Iris pigment epithelial cell (primary cell): ENCODE measurements around the gene PMEPA1.

ENCODE experiments used
- DNase-seq: peaks from one replicate; pipeline ENCODE4 v3.0.0-alpha.2; 2011; ENCODE audit warnings: low read depth

PMEPA1 gene

GRCh38 chr20:57621421-57622200 lies 88.2 kb downstream of the PMEPA1 start:
- DNase-seq: no peak

DNA sequence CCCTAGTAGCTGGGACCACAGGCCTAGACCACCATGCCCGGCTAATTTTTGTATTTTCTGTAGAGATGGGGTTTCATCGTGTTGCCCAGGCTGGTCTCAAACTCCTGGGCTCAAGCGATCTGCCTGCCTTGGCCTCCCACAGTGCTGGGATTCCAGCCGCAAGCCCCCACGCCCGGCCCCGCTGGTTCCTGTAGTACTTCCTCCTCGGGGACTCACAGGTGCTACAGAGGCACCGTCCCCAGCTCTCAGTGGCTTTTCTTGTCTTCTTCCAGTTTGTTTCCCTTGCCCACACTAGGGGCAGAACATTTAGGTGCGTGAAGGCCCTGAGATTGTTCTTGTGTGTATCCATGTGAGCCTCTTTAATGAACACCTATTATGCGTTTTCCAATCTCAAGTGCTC lies 88.8 kb downstream of the PMEPA1 start:
- DNase-seq: no peak

DNA sequence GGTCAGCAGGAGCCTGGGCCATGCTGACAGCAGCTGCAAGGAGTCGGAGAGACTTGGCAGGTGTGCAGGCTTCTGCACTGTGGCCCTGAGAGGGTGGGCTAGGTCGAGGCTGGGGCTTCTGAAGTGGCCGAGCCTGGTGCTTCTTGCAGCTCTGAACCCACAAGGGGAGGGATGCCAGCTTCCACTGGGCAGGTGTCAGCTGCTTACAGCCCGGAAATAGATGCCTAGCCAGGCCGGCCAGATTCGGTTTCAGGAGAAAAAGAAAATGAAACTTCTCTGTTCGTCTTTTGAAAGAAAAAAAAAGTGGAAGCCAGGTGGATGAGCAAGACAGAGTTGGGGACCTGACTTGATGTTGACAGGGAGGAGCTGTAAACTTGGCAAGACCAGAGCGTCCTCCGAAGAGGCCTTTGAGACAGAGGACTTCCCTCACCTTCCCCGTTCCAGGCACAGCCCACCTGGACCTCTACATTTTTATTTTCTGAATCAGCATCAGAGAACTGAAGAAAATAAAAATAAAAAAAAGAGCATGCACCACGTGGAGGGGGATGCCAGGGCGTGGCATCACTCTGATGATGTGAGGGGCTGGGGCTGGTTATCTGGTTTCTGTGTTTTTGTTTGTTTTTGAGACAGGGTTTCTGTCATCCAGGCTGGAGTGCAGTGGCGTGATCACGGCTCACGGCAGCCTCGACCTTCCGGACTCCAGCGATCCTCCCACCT lies 89.4 kb downstream of the PMEPA1 start, which contains the start of gene ZBP1:
TSS of gene ZBP1 (minus strand) at position 153 of the 717 bp plus-strand sequence. CDS start at position 22, 131 bp downstream.
- DNase-seq: no peak

GRCh38 chr20:57619051-57619831 lies 90.6 kb downstream of the PMEPA1 start:
- DNase-seq: no peak

GRCh38 chr20:57618764-57619050 lies 91.1 kb downstream of the PMEPA1 start:
- DNase-seq: no peak

DNA sequence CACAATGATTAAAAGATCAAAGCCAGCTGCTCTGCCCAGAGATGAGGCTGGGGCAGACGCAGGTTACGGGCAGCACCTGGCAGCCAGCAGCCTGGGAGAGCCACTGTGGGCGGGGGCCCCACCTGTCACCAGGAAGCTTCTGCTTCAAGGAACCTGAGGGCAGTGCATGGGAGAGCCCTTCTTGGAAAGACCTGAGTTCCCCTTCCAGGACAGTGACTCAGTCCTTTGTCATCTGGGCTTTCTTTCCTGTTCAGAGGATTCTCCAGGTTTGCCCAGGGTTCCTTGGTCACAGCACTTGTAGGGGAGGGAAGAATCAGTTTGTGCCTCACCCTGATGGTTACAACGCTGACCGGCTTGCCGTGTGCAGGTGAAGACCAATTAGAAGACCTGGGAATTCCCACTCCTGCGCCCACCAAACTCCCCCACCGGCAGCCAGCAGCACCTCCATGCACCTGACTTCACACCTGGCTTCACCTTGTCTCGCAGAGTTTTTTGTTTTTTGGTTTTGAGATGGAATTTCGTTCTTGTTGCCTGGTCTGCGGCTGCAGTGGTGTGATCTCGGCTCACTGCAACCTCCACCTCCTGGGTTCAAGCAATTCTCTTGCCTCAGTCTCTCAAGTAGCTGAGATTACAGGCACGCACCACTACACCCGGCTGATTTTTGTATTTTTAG lies 91.6 kb downstream of the PMEPA1 start:
- no peak for DNase-seq

GRCh38 chr20:57617079-57617795 lies 92.6 kb downstream of the PMEPA1 start:
- no peak for DNase-seq

DNA sequence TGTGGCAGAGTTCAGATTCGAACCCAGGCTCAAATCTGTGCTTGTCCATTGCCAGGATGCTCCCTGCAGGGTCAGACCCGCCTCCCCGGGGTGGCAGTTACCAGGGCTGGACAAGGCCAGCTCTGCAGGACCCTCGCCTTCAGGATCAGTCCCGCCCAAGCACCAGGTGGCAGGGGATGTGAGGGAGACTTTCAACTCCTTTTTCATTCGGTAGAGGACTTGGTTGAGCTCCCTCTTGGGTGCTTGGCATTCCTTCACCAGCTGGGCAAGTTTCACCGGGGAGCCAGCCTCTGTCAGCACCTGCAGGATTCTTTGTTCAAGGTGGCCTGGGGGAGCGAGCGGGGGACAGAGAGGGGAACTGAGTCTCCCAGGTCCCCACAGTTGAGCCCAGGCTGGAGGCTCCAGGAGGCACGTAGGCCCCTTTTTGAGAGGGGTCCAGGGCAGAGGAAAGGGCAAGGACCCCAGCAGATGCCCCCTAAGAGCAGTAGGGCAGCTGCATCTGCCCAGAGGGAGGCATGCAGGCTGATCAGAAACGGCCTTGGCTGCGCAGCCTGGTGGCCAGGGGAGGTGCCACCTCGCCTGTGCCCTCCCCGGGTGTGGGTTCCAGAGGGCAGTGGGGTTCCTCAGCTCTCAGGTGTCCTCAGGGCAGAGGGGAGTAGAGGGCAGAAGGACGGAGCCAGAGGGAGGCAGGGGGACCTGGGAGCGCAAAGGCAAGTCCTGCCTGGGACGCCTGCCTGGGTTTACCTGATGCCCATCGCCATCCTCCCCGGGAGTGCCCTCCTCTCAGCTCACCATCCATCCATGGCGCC lies 93.5 kb downstream of the PMEPA1 start:
- no peak for DNase-seq

GRCh38 chr20:57615445-57615811 lies 94.4 kb downstream of the PMEPA1 start:
- DNase-seq: no peak

GRCh38 chr20:57614490-57615444 lies 95.0 kb downstream of the PMEPA1 start:
- no peak for DNase-seq

- DNase-seq: no peak
Measured at GRCh38 chr20:57613481-57613921, 96.3 kb downstream of the PMEPA1 start.

DNA sequence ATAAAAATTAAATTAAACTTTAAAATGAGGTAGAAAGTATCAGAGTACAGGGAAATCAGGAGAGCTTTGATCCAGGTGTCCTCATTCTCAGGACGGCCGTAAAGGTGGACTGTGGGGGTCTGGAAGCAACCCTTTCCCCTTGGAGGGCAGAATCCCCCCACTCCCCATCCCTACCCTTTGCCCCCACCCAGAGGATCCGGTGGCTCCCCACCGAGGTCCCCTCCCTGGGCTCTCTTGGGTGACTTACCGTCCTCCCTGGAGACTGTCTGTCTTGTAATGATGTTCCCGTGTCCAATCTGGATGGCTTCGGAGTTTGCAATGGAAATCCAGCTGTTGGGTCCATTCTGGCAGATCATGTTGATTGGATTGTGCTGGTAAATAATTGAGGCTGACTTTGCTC lies 96.9 kb downstream of the PMEPA1 start:
- no peak for DNase-seq

GRCh38 chr20:57612436-57612835 lies 97.4 kb downstream of the PMEPA1 start:
- no peak for DNase-seq

GRCh38 chr20:57611586-57612311 lies 98.1 kb downstream of the PMEPA1 start:
- no peak for DNase-seq

- DNase-seq: no peak
Measured at GRCh38 chr20:57610261-57610952, 99.4 kb downstream of the PMEPA1 start.

GRCh38 chr20:57609842-57610167 lies 100.0 kb downstream of the PMEPA1 start:
- no peak for DNase-seq

DNA sequence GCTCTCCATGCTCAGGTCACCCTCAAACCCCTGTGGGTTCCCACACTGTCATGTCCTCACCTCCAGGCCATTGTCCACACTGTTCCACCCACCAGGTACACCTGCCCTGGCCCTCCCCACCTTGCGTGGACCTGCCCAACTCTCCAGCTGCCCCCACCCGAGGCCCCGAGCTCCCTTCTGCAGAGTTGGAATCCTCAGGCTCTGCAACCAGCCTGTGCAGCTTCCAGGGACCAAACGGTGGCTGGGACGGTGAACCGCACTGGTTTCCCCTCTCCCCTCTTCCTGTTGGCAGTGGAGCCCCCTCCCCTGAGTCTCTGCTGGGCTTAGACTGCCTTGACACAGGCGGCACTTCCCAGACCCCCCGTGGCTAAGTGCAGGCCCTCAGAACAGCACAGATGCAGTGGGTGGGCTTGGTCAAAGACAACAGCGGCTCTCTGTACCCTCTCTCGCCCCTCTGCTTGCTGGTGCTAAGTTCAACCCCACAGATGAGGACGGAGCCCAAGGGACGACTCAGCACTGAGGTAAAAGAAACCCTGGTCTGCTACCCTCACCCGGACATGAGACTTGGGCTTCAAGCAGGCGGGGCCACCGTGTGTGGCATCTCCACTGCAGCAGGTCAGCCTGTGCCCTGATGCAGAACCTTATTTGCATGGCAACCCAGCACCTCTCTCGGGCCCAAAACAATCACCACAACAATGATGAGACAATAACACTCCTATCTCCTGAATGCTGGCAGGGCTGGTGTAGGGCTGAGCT lies 100.6 kb downstream of the PMEPA1 start:
- no peak for DNase-seq

- no peak for DNase-seq
Measured at GRCh38 chr20:57608516-57608915, 101.3 kb downstream of the PMEPA1 start.
